IPS-15b (cell line): ENCODE data around the gene ANKRD39.

Source experiments
- H3K27me3 ChIP-seq: one replicate; pipeline ENCODE4 v1.6.1; 2013; ENCODE audit warnings: low read length; ENCODE audit not compliant: control insufficient read depth, insufficient read depth
- H3K36me3 ChIP-seq: one replicate; pipeline ENCODE4 v1.6.1; 2013; ENCODE audit warnings: low read length; ENCODE audit not compliant: control insufficient read depth, insufficient read depth
- H3K4me1 ChIP-seq: one replicate; pipeline ENCODE4 v1.6.1; 2013; ENCODE audit warnings: mild to moderate bottlenecking, low read length; ENCODE audit not compliant: control insufficient read depth, insufficient read depth
- H3K4me3 ChIP-seq: one replicate; pipeline ENCODE4 v1.5.1; 2013; ENCODE audit warnings: low read depth, low read length
- H3K9ac ChIP-seq: one replicate; pipeline ENCODE4 v1.6.1; 2013; ENCODE audit warnings: low read depth, mild to moderate bottlenecking, low read length
- H3K9me3 ChIP-seq: one replicate; pipeline ENCODE4 v1.6.1; 2013; ENCODE audit warnings: mild to moderate bottlenecking, low read length; ENCODE audit not compliant: control insufficient read depth, insufficient read depth

The ANKRD39 gene

GRCh38 chr2:96884299-96885094 lies 26.7 kb upstream of the ANKRD39 start:
- peaks cover 13% of the 10 kb centered on the region for H3K4me1 ChIP-seq
- no peak overlapping the region for H3K9ac ChIP-seq

GRCh38 chr2:96883306-96883705 lies 25.5 kb upstream of the ANKRD39 start:
- no peaks in the 10 kb centered on the region for H3K9me3 ChIP-seq
- no peaks in the 10 kb centered on the region for H3K36me3 ChIP-seq
- peaks cover 13% of the 10 kb centered on the region for H3K4me1 ChIP-seq
- H3K9ac ChIP-seq: no peak overlapping the region
- H3K27me3 ChIP-seq: no peaks in the 10 kb centered on the region
- H3K4me3 ChIP-seq: no peak overlapping the region

More at GRCh38 chr2:96884299-96885094, 26.7 kb upstream of the ANKRD39 start:
- Histone ChIP-seq H3K9me3 (no peaks in the 10 kb centered on the region), H3K27me3 (no peaks in the 10 kb centered on the region), H3K4me3 (no peak overlapping the region), H3K36me3 (no peaks in the 10 kb centered on the region)

- no peaks in the 10 kb centered on the region for H3K36me3 ChIP-seq
- H3K27me3 ChIP-seq: no peaks in the 10 kb centered on the region
- peaks cover 13% of the 10 kb centered on the region for H3K4me1 ChIP-seq
- H3K9ac ChIP-seq: no peak overlapping the region
- H3K9me3 ChIP-seq: no peaks in the 10 kb centered on the region
- H3K4me3 ChIP-seq: no peak overlapping the region
Observed at GRCh38 chr2:96882906-96883305, 25.1 kb upstream of the ANKRD39 start.

GRCh38 chr2:96882230-96882629 lies 24.4 kb upstream of the ANKRD39 start:
- Histone ChIP-seq H3K9ac (no peak overlapping the region), H3K9me3 (no peaks in the 10 kb centered on the region), H3K4me3 (no peak overlapping the region), H3K4me1 (peaks cover 13% of the 10 kb centered on the region), H3K27me3 (no peaks in the 10 kb centered on the region), H3K36me3 (no peaks in the 10 kb centered on the region)

- H3K9ac ChIP-seq: no peak overlapping the region
- H3K36me3 ChIP-seq: no peaks in the 10 kb centered on the region
- peak overlapping the region; percentile 26 for H3K4me3 ChIP-seq
- no peaks in the 10 kb centered on the region for H3K9me3 ChIP-seq
- H3K4me1 ChIP-seq: peaks cover 13% of the 10 kb centered on the region
- no peaks in the 10 kb centered on the region for H3K27me3 ChIP-seq
Observed at GRCh38 chr2:96881349-96882195, 23.8 kb upstream of the ANKRD39 start.

- no peaks in the 10 kb centered on the region for H3K27me3 ChIP-seq
- H3K36me3 ChIP-seq: no peaks in the 10 kb centered on the region
- H3K4me1 ChIP-seq: peaks cover 13% of the 10 kb centered on the region
Observed at GRCh38 chr2:96880891-96881273, 23.1 kb upstream of the ANKRD39 start.

GRCh38 chr2:96879545-96880040 lies 21.8 kb upstream of the ANKRD39 start:
- no peaks in the 10 kb centered on the region for H3K36me3 ChIP-seq
- H3K9ac ChIP-seq: no peak overlapping the region
- H3K27me3 ChIP-seq: no peaks in the 10 kb centered on the region
- H3K4me3 ChIP-seq: no peak overlapping the region
- no peaks in the 10 kb centered on the region for H3K9me3 ChIP-seq
- H3K4me1 ChIP-seq: peaks cover 17% of the 10 kb centered on the region

More at GRCh38 chr2:96880891-96881273, 23.1 kb upstream of the ANKRD39 start:
- no peaks in the 10 kb centered on the region for H3K9me3 ChIP-seq
- no peak overlapping the region for H3K4me3 ChIP-seq
- no peak overlapping the region for H3K9ac ChIP-seq

GRCh38 chr2:96878796-96879544 lies 21.2 kb upstream of the ANKRD39 start:
- no peaks in the 10 kb centered on the region for H3K36me3 ChIP-seq
- peaks cover 22% of the 10 kb centered on the region for H3K4me1 ChIP-seq
- no peaks in the 10 kb centered on the region for H3K9me3 ChIP-seq
- no peak overlapping the region for H3K9ac ChIP-seq
- no peak overlapping the region for H3K4me3 ChIP-seq
- H3K27me3 ChIP-seq: no peaks in the 10 kb centered on the region

- Histone ChIP-seq H3K27me3 (no peaks in the 10 kb centered on the region), H3K4me3 (no peak overlapping the region), H3K36me3 (no peaks in the 10 kb centered on the region), H3K4me1 (peaks cover 28% of the 10 kb centered on the region), H3K9ac (no peak overlapping the region), H3K9me3 (no peaks in the 10 kb centered on the region)
Observed at GRCh38 chr2:96878171-96878570, 20.4 kb upstream of the ANKRD39 start.

GRCh38 chr2:96877631-96878092 lies 19.8 kb upstream of the ANKRD39 start:
- Histone ChIP-seq H3K36me3 (no peaks in the 10 kb centered on the region), H3K4me3 (no peak overlapping the region), H3K9ac (no peak overlapping the region), H3K27me3 (no peaks in the 10 kb centered on the region), H3K4me1 (peaks cover 28% of the 10 kb centered on the region), H3K9me3 (no peaks in the 10 kb centered on the region)

GRCh38 chr2:96877042-96877451 lies 19.2 kb upstream of the ANKRD39 start:
- Histone ChIP-seq H3K27me3 (no peaks in the 10 kb centered on the region), H3K9ac (no peak overlapping the region), H3K36me3 (no peaks in the 10 kb centered on the region), H3K4me3 (no peak overlapping the region), H3K9me3 (no peaks in the 10 kb centered on the region), H3K4me1 (peaks cover 24% of the 10 kb centered on the region)
